H9 (cell line): Measurements from ENCODE around the gene TNFSF4. TPM values are rescaled to one million over a fixed set of nuclear protein-coding genes. Genes with fewer than 3 reads are reported as not detected.

Source experiments
- DNase-seq: peaks from one replicate; pipeline ENCODE4 v3.0.0-alpha.2; 2017
- H2AFZ ChIP-seq: one replicate; pipeline ENCODE4 v1.6.1; 2013; ENCODE audit warnings: mild to moderate bottlenecking, low read length, control low read depth, moderate library complexity
- H2AK5ac ChIP-seq: 2 replicates; pipeline ENCODE4 v1.6.1; 2013; ENCODE audit warnings: low read length, control low read depth, mixed read lengths; ENCODE audit not compliant: insufficient read length
- H2BK120ac ChIP-seq: one replicate; pipeline ENCODE4 v1.6.1; 2013; ENCODE audit warnings: low read depth, mild to moderate bottlenecking, low read length, control low read depth, inconsistent platforms; ENCODE audit not compliant: poor library complexity, severe bottlenecking
- H2BK12ac ChIP-seq: 2 replicates; pipeline ENCODE4 v1.6.1; 2013; ENCODE audit warnings: low read length, control low read depth, mixed read lengths, low read depth; ENCODE audit not compliant: insufficient read length
- H2BK15ac ChIP-seq: 2 replicates; pipeline ENCODE4 v1.6.1; 2013; ENCODE audit warnings: low read depth, low read length, control low read depth
- H2BK20ac ChIP-seq: one replicate; pipeline ENCODE4 v1.6.1; 2013; ENCODE audit warnings: low read depth, mild to moderate bottlenecking, low read length, control low read depth, inconsistent platforms; ENCODE audit not compliant: poor library complexity, severe bottlenecking
- H2BK5ac ChIP-seq: 2 replicates; pipeline ENCODE4 v1.6.1; 2013; ENCODE audit warnings: low read length, control low read depth, mixed read lengths; ENCODE audit not compliant: insufficient read length
- H3K14ac ChIP-seq: 2 replicates; pipeline ENCODE4 v1.6.1; 2013; ENCODE audit warnings: low read length, control low read depth; ENCODE audit not compliant: insufficient read depth
- H3K18ac ChIP-seq: 2 replicates; pipeline ENCODE4 v1.6.1; 2013; ENCODE audit warnings: low read depth, mild to moderate bottlenecking, mixed read lengths, low read length, control low read depth; ENCODE audit not compliant: insufficient read length
- H3K23ac ChIP-seq: 2 replicates; pipeline ENCODE4 v1.6.1; 2013; ENCODE audit warnings: low read length, control low read depth, mixed read lengths, low read depth; ENCODE audit not compliant: insufficient read length
- H3K23me2 ChIP-seq: 2 replicates; pipeline ENCODE4 v1.6.1; 2013; ENCODE audit warnings: low read depth, mild to moderate bottlenecking, mixed read lengths, low read length, control low read depth; ENCODE audit not compliant: insufficient read length, poor library complexity, severe bottlenecking
- H3K27ac ChIP-seq: 2 replicates; pipeline ENCODE4 v1.5.1; 2013; ENCODE audit warnings: low read length, control low read depth, mixed read lengths, low read depth; ENCODE audit not compliant: insufficient read length
- H3K27me3 ChIP-seq: 2 replicates; pipeline ENCODE4 v1.6.1; 2013; ENCODE audit warnings: low read length, control low read depth, inconsistent platforms; ENCODE audit not compliant: insufficient read depth
- H3K4ac ChIP-seq: 2 replicates; pipeline ENCODE4 v1.6.1; 2013; ENCODE audit warnings: low read depth, mild to moderate bottlenecking, control low read depth, inconsistent platforms, low read length, moderate library complexity
- H3K4me1 ChIP-seq: 2 replicates; pipeline ENCODE4 v1.6.1; 2013; ENCODE audit warnings: low read length, control low read depth, inconsistent platforms; ENCODE audit not compliant: insufficient read depth
- H3K4me2 ChIP-seq: 2 replicates; pipeline ENCODE4 v1.6.1; 2013; ENCODE audit warnings: low read length, control low read depth, mixed read lengths; ENCODE audit not compliant: insufficient read length, insufficient read depth
- H3K56ac ChIP-seq: 2 replicates; pipeline ENCODE4 v1.6.1; 2013; ENCODE audit warnings: low read depth, mild to moderate bottlenecking, mixed read lengths, low read length, control low read depth; ENCODE audit not compliant: insufficient read length
- H3K79me1 ChIP-seq: 2 replicates; pipeline ENCODE4 v1.6.1; 2013; ENCODE audit warnings: low read depth, mild to moderate bottlenecking, moderate library complexity, low read length, control low read depth, inconsistent platforms; ENCODE audit not compliant: insufficient read depth, poor library complexity, severe bottlenecking
- H3K79me2 ChIP-seq: 2 replicates; pipeline ENCODE4 v1.6.1; 2013; ENCODE audit warnings: low read length, control low read depth, inconsistent platforms; ENCODE audit not compliant: insufficient read depth
- H3K9ac ChIP-seq: 2 replicates; pipeline ENCODE4 v1.6.1; 2013; ENCODE audit warnings: low read length, control low read depth, mixed read lengths; ENCODE audit not compliant: insufficient read length; ENCODE audit errors: extremely low read depth
- H3K9me3 ChIP-seq: one replicate; pipeline ENCODE4 v1.6.1; 2013; ENCODE audit warnings: low read depth, low read length, inconsistent platforms; ENCODE audit not compliant: control insufficient read depth
- H3T11ph ChIP-seq: one replicate; pipeline ENCODE4 v1.6.1; 2013; ENCODE audit warnings: mild to moderate bottlenecking, low read length, control low read depth, inconsistent platforms
- H4K20me1 ChIP-seq: one replicate; pipeline ENCODE4 v1.6.1; 2013; ENCODE audit not compliant: control insufficient read depth, insufficient read length, insufficient read depth
- H4K5ac ChIP-seq: 2 replicates; pipeline ENCODE4 v1.6.1; 2013; ENCODE audit warnings: low read depth, mild to moderate bottlenecking, mixed read lengths, low read length, control low read depth; ENCODE audit not compliant: insufficient read length
- H4K8ac ChIP-seq: replicated peaks from 2 replicates; pipeline ENCODE4 v1.6.1; 2013; ENCODE audit warnings: low read length, control low read depth, mixed read lengths, low read depth; ENCODE audit not compliant: insufficient read length
- H4K91ac ChIP-seq: 2 replicates; pipeline ENCODE4 v1.6.1; 2013; ENCODE audit warnings: low read depth, mild to moderate bottlenecking, moderate library complexity, mixed read lengths, low read length, control low read depth; ENCODE audit not compliant: insufficient read length
- H3K27ac Mint-ChIP-seq, 3 experiments: 2 replicates in 2 of 3; 3 replicates in 1 of 3; pipeline ENCODE4 v1.8.0; 2020 to 2021; ENCODE audit warnings: mixed read lengths in 3 of 3, mild to moderate bottlenecking in 1 of 3, moderate library complexity in 1 of 3
- H3K27me3 Mint-ChIP-seq: 2 replicates; pipeline ENCODE4 v1.8.0; 2021; ENCODE audit warnings: low read depth, mild to moderate bottlenecking, moderate library complexity, mixed read lengths
- H3K36me3 Mint-ChIP-seq, 3 experiments: 2 replicates in 2 of 3; 3 replicates in 1 of 3; pipeline ENCODE4 v1.8.0; 2020 to 2021; ENCODE audit warnings: low read depth in 3 of 3, mixed read lengths in 3 of 3; ENCODE audit not compliant: insufficient read depth in 1 of 3
- H3K4me1 Mint-ChIP-seq, 2 experiments: 2 replicates each; pipeline ENCODE4 v1.8.0; 2020; ENCODE audit warnings: mixed read lengths in 2 of 2
- H3K4me3 Mint-ChIP-seq, 2 experiments: 2 replicates in 1 of 2; 3 replicates in 1 of 2; pipeline ENCODE4 v1.8.0; 2020 to 2021; ENCODE audit warnings: mild to moderate bottlenecking in 2 of 2, mixed read lengths in 2 of 2, moderate library complexity in 1 of 2
- H3K9me3 Mint-ChIP-seq, 2 experiments: 2 replicates in 1 of 2; 3 replicates in 1 of 2; pipeline ENCODE4 v1.8.0; 2020; ENCODE audit warnings: mild to moderate bottlenecking in 2 of 2, mixed read lengths in 2 of 2, moderate library complexity in 1 of 2
- CTCF ChIP-seq: fragments of 200-600 bp; sonication (generic); conservative IDR thresholded peaks from 3 replicates; pipeline ENCODE4 v1.8.0; 2021; ENCODE audit warnings: antibody characterized with exemption, mild to moderate bottlenecking
- WGBS: extraction: QIAGEN DNeasy Blood & Tissue Kit; methylation state at CpG from one replicate; pipeline ENCODE4 v1.1.7; 2013; ENCODE audit warnings: missing lambda C conversion rate, low lambda C conversion rate, mixed read lengths; ENCODE audit not compliant: insufficient read length; ENCODE audit errors: extremely low coverage; 5-methylcytosine and 5-hydroxymethylcytosine counted together
- total RNA-seq: library from RNA; stranded (reverse); gene quantifications from 2 replicates; pipeline ENCODE4 v1.2.1, GENCODE V29; 2021

TNFSF4 gene
- total RNA-seq, 1 experiment from 2014 or later: 0.28 TPM

DNA sequence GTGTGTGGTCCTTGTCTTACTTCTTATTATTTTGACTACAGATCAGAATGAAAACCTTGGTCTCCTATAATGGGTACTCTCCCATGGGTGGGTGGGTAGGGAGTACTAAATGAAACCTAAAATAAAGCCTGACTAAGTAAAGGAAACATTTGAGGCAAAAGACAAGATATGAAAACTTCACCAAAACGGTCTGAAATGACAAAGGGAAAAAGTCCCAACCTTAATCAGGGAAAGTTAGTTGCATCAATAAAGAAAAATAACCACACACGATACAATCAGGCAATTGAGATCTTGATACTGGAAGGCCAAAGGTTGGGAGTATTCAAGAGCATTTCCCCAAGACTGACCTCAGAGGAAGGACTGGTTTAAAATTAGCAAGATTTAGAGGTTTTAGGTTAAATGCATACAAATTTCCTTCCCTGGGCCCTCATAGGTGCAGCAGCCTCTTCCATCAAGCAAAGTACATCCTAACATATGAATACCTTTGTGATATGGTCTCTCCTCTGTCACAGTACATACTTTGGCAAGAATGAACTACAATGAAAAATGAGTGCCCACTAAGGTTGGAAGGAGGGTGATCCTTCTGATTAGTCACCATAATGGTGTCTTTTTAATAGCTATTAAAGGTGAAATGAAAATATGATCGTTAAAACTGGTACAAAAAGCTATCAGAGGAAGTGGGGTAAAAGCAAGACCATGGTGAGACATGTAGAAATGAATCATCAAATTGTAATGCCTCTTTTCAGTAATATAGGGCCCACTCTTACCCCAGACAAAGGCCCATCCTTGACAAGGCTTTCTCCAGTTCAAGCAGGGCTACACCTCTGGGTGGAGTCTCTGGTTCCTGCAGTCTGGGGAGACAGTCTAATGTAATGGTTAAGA is 15.3 kb upstream of the TNFSF4 start:
- H3K9ac ChIP-seq: no peak overlapping the region
- H2BK5ac ChIP-seq: no peak overlapping the region
- no peak overlapping the region for H2AK5ac ChIP-seq
- H3K9me3 ChIP-seq: no peaks in the 10 kb centered on the region
- H4K8ac ChIP-seq: no peak overlapping the region
- H4K5ac ChIP-seq: no peak overlapping the region
- H2BK20ac ChIP-seq: no peak overlapping the region
- H2BK15ac ChIP-seq: no peak overlapping the region
- no CpG with 5 or more reads among the region's 3 CpGs for WGBS
- H3K4me1 Mint-ChIP-seq: no peaks in the 10 kb centered on the region
- H3K56ac ChIP-seq: no peak overlapping the region
- no peak overlapping the region for H3K27ac Mint-ChIP-seq
- no peak overlapping the region for H3K14ac ChIP-seq
- no peak overlapping the region for H3K23ac ChIP-seq
- H3K4ac ChIP-seq: no peak overlapping the region
- no peak overlapping the region for H2BK120ac ChIP-seq
- peaks cover 2% of the 10 kb centered on the region; the same call in 1 of the 2 replicates for H3K27me3 Mint-ChIP-seq
- H3K9me3 Mint-ChIP-seq: peaks cover 6 to 12% of the 10 kb centered on the region in 2 experiments; a peak in 4 of 5 replicates
- DNase-seq: no peak
- H3K79me2 ChIP-seq: no peaks in the 10 kb centered on the region
- no peak overlapping the region for H2BK12ac ChIP-seq
- no peak overlapping the region for H3K4me2 ChIP-seq
- no peak overlapping the region for H3K18ac ChIP-seq
- no peak overlapping the region for H2AFZ ChIP-seq
- H3K79me1 ChIP-seq: no peaks in the 10 kb centered on the region
- no peak overlapping the region for H3T11ph ChIP-seq
- no peak overlapping the region for H3K4me3 Mint-ChIP-seq
- H4K20me1 ChIP-seq: no peaks in the 10 kb centered on the region
- H3K4me1 ChIP-seq: no peaks in the 10 kb centered on the region
- no peak overlapping the region for H4K91ac ChIP-seq
- H3K23me2 ChIP-seq: no peaks in the 10 kb centered on the region
- no peaks in the 10 kb centered on the region for H3K27me3 ChIP-seq
- no peak overlapping the region for H3K27ac ChIP-seq
- peaks cover 0 to 2% (median 1%) of the 10 kb centered on the region in 3 experiments; a peak in 2 of 7 replicates for H3K36me3 Mint-ChIP-seq
- TF ChIP-seq CTCF: no peak
